OCI-LY3 (cell line): ENCODE results near the gene EFNB3.

Experiments used
- EZH2phosphoT487 ChIP-seq: fragments of 200-600 bp; shearing (Covaris generic); IDR thresholded peaks from 2 replicates; pipeline ENCODE4 v1.6.1; 2018; ENCODE audit warnings: antibody characterized with exemption, mixed run types, low read depth
- TF ChIP-seq, protein P1 (sequence below): fragments of 200-600, 300-600 bp; sonication (generic); IDR thresholded peaks from 2 replicates; pipeline ENCODE4 v1.5.1; 2014; ENCODE audit warnings: antibody characterized with exemption, low read length, low read depth

DNA sequence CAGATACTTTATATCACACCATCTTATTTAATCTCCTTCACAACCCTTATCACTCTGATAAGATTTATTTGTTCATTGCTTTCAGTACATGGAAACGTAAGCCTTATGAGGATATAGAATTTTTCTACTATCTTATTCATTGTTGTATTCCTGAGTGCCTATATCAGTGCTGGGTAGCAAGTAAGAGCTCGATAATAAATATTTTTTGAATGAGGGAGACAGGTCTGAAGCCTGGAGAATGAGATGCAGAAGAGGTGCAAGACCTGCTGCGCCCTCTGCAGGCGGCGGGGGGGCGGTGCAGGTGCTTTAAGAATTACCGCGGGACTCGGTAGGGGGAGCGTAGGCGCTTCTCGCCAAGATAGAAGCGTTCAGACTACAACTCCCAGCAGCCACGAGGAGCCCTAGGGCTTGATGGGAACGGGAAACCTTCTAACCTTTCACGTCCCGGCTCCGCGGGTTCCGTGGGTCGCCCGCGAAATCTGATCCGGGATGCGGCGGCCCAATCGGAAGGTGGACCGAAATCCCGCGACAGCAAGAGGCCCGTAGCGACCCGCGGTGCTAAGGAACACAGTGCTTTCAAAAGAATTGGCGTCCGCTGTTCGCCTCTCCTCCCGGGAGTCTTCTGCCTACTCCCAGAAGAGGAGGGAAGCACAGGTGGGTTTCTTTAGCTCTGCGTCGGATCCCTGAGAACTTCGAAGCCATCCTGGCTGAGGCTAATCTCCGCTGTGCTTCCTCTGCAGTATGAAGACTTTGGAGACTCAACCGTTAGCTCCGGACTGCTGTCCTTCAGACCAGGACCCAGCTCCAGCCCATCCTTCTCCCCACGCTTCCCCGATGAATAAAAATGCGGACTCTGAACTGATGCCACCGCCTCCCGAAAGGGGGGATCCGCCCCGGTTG lies 16.8 kb upstream of the EFNB3 start, which contains the start of gene WRAP53:
- TF ChIP-seq, protein P1, sequence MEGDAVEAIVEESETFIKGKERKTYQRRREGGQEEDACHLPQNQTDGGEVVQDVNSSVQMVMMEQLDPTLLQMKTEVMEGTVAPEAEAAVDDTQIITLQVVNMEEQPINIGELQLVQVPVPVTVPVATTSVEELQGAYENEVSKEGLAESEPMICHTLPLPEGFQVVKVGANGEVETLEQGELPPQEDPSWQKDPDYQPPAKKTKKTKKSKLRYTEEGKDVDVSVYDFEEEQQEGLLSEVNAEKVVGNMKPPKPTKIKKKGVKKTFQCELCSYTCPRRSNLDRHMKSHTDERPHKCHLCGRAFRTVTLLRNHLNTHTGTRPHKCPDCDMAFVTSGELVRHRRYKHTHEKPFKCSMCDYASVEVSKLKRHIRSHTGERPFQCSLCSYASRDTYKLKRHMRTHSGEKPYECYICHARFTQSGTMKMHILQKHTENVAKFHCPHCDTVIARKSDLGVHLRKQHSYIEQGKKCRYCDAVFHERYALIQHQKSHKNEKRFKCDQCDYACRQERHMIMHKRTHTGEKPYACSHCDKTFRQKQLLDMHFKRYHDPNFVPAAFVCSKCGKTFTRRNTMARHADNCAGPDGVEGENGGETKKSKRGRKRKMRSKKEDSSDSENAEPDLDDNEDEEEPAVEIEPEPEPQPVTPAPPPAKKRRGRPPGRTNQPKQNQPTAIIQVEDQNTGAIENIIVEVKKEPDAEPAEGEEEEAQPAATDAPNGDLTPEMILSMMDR, result peak; percentile 82
- no peak for TF ChIP-seq EZH2phosphoT487
